Activated CD8-positive, alpha-beta memory T cell treated with anti-CD3 and anti-CD28 coated beads, Interleukin-2, amount 50 U/mL, for 48 hours (primary cell): ENCODE data around the gene CDK18.
"Not testable (repeated sequence)": the region's sequence is repeated elsewhere in the genome, so short reads cannot be mapped to it uniquely, and the experiment has no call there.

Source experiments
- DNase-seq: peaks from one replicate; pipeline ENCODE4 v3.0.0-alpha.2; 2020

Gene CDK18

DNA sequence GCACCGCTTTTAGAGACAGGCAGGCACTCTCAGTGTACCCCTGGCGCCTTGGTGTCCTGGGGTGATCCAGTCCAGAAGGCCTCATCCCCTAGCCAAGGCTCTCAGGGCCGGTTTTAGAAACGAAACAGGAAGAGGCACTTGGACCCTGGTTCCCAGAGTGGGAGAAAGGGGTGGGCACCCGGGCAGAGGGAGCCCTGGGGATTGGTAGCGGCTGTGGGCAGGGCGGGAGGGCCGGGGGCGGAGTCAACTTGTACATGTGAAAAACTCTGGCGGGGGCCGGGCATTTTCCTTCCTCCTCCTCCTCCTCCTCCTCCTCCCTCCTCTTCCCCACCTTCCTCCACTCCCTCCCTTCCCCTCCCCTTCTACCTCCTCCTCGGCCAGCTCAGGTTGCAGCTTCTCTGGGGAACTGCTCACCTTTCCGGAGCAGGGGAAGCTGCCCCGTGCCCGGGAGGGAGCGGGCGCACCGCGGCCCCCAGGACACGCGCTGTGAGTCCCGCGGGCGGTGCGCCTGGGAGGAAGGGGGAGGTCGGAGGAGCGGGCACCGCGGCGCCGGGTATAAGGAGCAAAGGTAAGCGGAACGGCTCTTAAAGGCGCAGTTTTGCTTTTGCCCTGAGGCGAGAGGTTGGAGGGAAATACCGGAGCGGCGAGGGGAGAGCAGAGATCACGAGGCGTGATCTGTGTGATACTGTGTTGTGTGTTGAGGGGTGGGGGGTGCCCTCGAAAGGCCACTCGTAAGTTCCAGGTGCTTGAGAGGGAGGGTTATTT lies at the start of gene CDK18:
TSS of gene CDK18 (plus strand) at position 359 of the 765 bp plus-strand sequence. CDS start 18,499 bp downstream, outside the sequence.
- peak; percentile 66 for DNase-seq

DNA sequence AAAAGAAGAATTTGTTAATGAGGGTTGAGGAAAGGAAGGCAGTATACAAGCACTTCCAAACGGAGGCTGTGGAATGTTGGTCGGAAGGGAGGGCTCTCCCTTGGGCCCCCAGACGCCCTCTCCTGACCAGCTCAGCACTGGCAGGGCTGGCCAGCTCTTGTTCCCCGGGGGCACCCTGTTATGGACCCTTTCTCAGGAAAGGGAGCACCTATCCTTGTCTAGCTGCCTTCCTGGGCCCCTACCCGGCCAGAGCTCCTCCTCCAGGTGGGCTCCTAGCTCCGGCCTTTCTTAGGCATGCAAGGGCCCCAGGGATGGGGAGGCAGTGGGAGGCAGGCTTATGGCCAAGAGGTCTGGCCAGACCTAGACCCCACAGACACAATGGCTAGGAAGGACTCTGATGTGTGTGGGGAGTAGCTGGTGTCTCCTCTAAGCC lies 49.5 kb upstream of the CDK18 start:
- no peak for DNase-seq

DNA sequence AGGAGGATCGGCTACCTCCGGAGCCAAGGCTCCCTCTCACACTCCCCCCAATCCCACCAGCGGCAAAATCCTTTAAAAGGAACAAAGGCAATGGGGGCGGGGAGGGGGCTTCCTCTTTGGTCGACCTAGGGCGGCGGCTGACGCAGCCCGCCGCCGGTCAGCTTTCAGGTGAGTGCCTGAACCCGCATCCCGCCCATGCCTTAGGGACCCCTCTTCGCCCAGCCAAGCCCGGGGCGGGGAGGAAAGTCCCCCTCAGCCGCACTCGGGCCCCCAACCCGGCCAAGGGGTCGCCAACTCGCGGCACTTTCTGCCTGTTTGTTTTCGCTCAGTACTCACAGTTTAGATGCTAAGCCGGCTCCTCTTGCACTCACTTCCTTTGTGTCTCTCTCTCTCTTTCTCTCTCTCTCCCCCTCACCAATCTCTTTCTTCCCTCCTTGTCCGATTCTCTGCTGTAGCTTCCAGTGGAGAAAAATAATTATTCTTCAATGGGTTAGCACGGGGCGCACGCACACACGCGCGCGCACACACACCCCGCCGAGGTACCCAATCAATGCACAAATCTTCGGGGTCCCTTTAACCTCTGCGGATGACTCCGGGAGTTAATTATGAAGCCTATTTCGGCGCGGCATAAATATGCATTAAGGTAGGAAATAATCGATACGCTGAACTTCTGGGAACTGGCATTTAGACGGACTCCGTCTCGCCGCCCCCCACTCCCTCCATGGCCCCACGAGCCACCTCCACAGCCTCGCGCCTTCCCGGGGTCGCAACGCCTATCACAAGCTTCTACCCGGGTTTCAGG lies 48.7 kb upstream of the CDK18 start, which contains the start of gene BLACAT1:
TSS of gene BLACAT1 (minus strand) at position 465 of the 802 bp plus-strand sequence.
- DNase-seq, result no peak

DNA sequence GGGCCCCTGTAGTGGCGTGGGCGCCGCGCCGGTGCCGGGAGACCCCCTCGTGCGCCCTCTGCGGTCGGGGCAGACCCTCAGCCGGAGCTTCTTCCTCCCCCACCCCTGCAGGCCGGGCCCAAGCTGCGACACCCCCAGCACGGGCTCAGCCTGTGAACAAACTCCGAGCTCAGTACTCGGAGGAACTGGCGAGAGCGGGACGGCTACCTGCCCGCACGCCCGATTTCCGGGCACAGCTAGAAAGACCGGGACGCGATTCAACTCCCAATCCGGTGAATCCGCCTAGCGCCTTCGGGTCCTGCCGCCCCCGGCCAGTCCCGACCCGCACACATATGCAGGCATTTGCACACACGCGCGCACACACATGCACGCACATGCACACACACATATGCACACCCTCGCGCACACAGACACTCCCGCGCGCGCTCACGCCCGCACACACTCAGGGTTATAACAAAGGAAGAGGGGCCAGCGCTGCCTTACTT lies 48.0 kb upstream of the CDK18 start:
- DNase-seq, result no peak

DNA sequence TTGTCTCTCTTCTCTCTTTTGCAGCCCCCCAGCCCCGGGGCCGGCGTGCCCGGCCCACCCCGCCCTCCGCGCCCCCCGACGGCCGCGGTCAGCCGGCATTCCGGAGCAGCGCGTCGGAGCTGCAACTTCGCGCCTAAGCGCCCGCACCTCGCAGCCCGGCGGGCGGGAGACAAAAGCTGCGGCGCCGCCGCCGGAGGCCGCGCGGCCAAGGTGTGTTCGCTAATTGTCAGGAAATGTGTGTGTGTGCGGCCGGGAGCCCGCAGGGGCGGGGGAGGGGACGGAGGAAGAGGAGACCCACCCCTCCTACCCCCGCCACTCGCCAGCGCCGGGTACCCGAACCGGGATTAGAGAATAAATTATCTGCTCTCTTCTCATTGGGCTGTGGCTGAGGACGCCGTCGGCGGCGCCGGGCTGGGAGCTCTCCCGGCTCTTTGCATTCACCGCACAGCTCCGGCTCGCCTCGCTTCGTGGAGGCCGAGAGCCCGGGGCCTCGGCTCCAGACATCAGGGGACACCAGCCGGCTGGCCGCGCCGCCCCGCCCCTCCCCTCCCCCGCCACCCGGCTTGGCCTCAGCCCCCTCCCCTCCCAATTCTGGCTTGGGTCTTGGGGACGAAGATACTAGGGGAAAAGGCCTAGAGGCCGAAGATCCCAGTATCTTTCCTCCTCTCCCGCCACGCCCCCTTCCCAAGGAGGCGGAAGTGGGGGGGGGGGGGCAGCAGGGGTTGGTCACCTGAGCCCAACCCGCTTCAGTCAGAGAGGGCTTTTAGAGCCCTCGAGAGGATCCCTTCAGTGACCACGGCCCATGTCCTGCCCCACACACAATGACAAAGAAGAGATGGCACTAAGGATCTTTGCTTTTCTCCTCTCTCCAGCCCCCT lies 47.4 kb upstream of the CDK18 start:
- no peak for DNase-seq

DNA sequence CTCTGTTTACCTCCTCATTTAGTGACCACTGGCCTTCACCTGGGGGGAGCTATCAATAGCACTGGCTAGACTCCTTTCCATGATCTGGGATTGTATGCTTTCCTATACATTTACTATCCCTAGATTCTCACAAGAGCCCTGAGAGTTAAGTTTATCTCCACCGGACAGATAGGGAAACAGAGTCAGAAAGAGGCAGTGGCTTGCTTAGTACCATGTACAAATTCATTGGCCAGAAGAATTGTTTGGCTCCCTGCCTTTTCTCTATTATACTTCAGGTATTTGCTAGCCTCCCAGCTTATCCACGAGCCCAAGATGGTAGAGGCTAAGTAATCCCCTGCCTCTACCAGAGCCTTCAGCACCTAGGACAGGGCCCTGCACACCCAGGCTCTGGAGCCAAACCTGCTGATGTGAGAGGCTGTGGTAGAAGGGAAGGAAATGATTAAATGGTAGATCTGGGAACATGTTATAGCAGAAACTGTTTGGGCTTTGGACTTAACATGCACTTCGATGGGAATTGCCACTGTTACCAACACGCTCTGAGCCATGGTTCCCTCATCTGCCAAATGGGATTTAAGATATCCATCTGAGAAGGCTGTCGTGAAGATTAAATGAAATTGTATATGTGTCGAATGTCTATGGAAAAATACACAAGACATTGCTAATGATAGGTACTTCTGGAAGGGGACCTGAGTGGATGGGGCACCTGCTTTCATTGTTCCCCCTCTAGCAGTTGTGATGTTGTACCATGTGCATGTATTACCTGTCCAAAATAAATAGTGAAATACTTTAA lies 45.5 kb upstream of the CDK18 start:
- no peak for DNase-seq

DNA sequence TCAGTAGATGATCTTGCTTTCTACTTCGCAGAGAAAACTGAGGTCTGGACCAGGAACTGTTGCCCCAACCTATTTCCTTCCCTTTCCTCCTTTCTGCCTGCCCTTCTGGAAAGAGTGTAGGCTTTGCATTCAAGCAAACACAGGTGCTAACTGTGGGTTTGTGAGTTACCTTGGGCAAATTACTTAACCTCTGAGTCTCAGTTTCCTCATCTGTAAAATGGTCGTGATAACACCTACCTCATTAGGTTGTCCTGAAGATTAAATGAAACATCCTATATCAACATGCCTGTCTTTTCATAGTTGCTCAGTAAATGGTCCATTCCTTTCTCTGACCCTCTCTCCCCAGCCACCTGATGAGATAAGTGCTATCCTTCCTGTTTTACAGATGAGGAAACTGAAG lies 39.1 kb upstream of the CDK18 start:
- DNase-seq, result no peak

DNA sequence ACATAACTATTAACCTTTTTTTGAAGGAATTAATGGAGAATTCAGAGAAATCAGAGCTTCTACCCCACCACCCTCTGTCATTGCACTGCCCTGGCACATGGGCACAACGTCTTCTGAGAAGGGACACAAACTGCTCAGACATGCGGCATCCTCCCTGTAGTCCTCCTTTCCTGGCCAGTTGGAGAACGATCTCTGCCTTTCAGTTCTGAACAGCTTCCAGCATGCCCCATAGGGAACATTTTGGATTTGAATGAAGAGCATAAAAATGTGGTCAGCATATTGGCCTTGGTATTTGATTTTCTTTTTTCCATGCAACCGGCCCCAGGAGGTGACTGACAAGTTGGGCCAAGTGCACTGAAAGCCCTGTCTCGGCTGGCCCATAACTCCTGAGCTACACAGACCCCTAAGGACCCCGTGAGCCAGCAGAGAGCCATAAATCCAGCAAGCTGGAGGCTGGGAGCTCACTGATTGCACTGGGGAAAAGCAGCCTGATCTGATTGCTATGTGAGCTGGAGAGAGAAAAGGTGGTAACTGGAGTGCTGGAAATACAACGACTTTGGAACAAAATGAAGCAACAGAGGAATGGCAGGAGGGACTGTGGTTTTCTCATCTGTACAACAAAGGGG lies 37.8 kb upstream of the CDK18 start:
- DNase-seq, result no peak

DNA sequence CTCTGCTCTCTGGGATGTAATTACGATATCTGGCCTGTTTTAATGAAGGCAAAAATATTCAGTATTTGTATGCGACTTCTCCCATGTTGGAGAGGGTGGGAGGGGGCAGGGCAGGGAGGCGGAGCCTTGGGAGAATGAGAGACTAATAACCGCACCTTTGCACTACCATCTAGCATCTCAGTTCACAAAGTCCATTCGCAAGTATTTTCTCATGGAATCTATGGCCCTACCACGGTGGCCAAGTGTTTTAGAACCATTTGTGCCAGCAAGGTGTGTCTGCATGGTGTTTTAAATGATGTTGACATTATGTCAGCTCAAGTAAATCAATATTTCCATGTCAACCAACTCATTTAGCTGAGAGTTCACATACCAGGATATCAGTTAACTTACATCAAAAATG lies 34.3 kb upstream of the CDK18 start:
- no peak for DNase-seq

DNA sequence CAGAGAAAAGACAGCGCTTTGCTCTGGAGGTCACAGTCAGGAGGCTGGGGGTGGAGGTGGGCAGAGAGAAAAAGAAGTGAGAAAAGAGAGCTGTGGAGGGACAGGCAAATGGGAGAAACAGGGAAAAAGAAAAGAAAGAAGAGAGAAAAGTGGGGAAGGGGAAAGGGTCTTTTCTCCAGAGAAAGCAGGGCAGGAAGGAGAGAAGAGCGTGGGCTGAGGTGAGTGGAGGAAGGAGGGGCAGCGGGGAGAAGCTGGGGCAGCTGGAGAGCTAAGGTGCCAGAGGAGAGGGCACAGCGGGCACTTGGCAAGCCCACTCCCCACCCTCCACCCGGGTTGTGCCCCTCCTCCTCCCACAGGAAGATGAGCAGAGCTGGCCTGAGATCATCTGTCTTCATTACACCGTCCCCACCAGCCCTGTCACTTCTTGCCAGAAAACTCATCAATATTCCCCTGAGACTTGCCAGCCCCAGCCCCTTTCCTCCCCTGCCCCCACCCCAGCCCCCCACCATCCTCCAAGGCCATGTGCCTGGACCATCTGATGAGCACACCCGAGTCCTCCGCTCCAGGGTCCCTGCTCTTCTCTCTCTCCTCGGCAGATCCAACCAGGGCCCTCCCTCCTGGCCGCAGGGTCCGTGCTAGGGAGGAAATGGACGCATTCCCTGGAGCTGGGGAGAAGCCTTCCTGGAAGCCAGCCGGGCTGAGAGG lies 31.6 kb upstream of the CDK18 start:
- no peak for DNase-seq

DNA sequence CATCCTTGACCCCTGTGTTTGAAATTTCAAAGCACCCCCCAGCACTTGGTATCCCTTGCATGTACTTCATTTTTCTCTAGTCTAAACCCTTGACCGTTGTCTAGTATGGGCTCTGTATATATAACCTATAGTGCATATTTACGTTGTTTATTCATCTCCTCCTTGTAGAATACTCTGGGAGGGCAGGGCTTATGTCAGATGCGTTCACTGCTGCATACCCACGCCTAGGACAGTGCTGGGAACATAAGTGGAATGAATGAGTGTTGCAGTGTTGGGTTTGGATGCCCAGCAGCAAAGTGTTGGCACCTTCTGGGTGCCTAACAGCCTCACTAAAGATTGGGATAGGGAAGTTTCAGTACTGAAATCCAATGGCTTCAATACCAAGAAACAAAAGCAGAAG lies 31.0 kb upstream of the CDK18 start:
- no peak for DNase-seq

DNA sequence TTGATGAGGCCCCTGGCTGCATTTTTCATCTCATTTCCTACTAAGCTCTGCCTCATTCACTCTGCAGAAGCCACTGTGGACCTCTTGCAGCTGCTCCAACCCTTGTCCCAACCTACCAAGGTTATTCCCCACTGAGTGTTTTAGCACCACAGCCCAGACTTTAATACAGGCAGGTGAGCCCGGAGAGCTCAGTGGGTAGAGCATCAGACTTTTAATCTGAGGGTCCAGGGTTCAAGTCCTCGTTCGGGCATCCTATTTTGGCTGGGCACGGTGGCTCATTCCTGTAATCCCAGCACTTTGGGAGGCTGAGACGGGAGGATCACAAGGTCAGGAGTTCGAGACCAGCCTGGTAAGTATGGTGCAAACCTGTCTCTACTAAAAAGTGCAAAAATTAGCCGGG lies 30.5 kb upstream of the CDK18 start:
- no peak for DNase-seq

DNA sequence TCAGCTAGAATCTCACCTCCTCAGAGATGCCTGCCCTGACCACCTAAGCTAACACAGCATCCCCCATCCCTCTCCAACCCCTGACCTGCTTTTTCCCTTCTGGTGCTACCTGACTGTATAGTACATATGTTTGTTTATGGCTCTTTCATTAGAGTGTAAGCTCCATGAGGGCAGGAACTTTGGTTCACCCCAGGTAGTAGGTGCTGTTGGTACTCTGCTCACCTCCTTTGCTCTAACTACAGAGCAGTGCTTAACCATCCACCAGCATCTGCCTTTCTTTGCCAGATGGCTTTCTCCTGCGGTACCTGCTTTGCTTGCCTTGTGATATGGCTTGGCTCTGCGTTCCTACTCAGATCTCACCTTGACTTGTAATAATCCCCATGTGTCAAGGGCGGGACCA lies 29.9 kb upstream of the CDK18 start:
- DNase-seq, result no peak

DNA sequence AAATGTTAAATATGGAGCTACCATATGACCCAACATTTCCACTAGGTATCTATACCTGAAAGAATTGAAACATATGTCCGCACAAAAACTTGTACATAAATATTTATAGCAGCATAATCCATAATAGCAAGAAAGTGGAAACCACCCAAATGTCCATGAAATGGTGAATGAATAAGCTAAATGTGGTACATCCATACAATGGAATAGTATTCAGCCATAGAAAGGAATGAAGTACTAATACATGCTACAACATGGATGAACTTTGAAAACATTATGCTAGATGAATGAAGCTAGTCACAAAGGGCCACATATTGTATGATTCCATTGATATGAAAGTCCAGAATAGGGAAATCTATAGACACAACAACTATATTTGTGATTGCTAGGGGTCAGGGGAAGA lies 28.6 kb upstream of the CDK18 start:
- no peak for DNase-seq

DNA sequence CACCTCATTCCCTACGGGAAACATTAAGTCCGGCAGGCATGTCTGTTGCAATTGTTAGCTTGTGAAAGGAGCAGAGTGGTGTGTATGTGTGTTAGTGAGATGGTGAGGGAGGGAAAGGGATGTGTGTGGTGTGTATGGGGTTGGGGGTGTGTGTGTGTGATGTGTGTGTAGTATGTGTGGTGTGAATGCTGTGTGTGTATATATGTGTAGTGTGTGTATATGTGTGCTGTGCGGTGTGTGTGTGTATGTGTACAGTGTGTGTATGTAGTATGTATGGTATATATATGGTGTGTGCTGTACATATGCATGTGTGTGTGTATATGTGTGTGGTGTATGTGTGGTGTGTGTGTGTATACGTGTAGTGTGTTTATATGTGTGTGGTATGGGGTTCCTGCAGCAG lies 27.8 kb upstream of the CDK18 start:
- DNase-seq, result no peak

DNA sequence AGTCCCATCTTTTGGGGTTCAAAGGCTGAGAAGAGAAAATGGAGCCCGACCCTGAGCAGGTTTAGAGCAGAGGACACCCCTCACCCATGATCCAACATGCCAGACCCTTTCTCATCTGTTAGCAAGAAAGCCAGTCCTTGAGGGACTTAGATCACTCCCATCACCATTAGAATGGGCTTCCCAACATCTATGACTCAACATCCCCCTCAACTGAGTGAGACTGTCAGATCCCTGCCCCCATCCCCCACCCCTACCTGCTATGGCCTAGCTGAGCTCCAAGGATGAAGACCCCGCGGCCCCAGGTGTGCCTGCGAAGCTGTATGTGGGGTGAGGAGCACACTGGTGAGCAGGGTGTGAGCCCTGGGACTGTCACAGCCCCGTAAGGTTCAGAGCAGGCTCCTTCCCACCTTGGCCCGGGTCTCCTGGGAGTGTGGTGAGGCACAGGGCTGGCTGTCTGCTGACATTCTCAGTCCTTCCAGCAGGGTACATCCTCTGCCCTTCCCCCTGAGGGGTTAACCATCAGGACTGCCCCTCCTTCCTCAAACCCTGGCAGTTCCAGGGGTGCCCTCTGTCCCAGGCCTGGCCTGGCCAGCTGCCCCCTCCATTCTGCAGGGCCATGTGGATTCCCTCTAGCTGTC lies 27.2 kb upstream of the CDK18 start:
- no peak for DNase-seq

DNA sequence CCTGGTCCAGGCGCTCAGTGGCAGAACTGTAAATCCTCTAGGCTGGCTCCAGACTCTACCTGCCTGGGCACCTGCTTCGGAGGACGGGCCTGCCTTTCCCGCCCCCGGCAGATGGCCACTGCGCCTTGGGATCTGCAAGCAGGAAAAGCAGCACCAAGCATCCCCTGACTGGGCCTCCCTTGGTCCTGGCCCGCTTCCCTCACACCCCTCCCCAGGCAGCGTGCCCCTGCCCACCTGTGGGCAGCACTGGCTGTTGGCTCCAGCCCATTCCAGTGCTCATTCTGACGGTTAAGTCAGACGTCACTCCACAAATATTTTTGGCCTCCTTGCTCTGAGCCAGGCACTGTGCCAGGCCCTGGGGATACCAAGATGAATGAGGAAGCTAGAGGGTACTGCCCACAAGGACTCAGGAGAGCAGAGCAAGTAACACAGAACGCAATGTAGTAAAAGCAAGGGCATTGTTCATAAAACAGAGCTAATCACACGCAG lies 26.7 kb upstream of the CDK18 start:
- no peak for DNase-seq

DNA sequence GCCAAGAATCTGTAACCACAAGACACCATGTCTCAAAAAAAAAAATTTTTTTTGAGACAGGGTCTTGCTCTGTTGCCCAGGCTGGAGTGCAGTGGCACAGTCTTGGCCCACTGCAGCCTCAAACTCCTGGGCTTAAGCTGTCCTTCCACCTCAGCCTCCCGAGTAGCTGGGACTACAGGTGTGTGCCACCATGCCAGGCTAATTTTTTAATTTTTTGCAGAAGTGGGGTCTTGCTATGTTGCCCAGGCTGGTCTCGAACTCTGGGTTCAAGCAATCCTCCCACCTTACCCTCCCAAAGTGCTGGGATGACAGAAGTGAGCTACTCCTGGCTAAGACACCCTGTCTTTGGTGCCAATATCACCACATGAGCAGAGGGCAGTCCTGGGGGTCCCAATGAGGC lies 25.5 kb upstream of the CDK18 start:
- not testable (repeated sequence) for DNase-seq

DNA sequence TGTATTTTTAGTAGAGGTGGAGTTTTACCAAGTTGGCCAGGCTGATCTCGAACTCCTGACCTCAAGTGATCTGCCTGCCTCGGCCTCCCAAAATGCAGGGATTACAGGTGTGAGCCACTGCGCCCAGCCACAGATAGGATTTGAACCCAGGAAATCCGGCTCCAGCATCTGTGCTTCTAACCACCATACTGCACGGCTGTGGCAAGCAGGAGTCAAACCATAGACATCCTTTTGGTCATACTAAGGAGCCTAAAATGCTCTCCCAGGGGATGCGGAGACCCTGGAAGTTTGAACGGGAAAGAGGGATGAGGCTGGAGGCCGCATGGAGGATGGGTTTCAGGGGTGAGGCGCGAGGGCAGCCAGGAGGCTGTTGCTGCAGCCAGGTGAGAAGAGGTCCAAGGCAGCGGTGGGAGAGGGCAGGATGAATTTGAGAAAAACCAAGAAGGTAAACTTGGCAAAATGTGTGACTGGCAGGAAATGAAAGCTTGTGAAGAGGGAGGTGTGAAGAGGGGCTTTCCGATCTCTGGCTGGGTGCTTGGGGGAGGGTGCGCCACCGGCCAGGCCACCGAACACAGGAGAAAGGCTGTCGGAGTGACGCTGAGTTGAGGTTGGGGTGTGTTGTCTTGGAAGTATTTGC lies 24.0 kb upstream of the CDK18 start:
- peak; percentile 79 for DNase-seq

DNA sequence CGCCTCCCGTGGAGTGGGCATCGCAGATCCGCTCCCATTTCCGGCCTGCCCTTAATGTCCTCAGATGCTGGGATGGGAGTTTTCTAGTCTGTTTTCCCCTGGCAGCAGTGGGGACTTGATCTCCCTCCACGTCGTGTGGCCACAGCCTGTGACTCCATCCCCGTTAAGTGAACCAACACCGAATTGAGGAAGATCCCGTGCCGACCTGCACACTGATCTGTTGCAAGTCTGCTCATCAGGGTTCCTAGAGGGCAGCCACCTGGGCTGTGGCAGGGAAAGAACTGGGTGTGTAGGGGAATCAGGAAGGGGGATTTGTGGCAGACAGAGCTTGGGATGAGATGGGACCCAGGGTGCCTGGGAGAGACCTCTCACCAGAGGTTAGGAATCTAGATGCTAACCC lies 23.3 kb upstream of the CDK18 start:
- no peak for DNase-seq
